Mononuclear cell (primary cell): Measurements from ENCODE around the gene ATP13A3. TPM values are rescaled to one million over a fixed set of nuclear protein-coding genes. Genes with fewer than 3 reads are reported as not detected.

Experiments
- H3K27me3 ChIP-seq: 2 replicates; pipeline ENCODE4 v1.6.0; 2011; ENCODE audit warnings: low read length, control low read depth; ENCODE audit not compliant: insufficient read depth
- H3K4me1 ChIP-seq: 2 replicates; pipeline ENCODE4 v1.5.1; 2011; ENCODE audit warnings: mild to moderate bottlenecking, low read length, control low read depth; ENCODE audit not compliant: insufficient read depth
- H3K4me3 ChIP-seq: 2 replicates; pipeline ENCODE4 v1.5.1; 2011; ENCODE audit warnings: mild to moderate bottlenecking, low read length, moderate library complexity
- H3K9me3 ChIP-seq: 2 replicates; pipeline ENCODE4 v1.5.1; 2011; ENCODE audit warnings: low read depth, mild to moderate bottlenecking, control low read depth, low read length
- total RNA-seq: library from RNA; depleted of rRNA; stranded (reverse); fragments of >200 nt; gene quantifications from one replicate; pipeline ENCODE4 v1.2.3, GENCODE V29; 2012

The ATP13A3 gene
- total RNA-seq, 1 donor, result 179 TPM

- Histone ChIP-seq H3K27me3 (peaks cover 5% of the 10 kb centered on the region), H3K4me3 (no peak overlapping the region), H3K9me3 (no peaks in the 10 kb centered on the region), H3K4me1 (peaks cover 2% of the 10 kb centered on the region)
Measured at GRCh38 chr3:194390835-194391234, 96.0 kb downstream of the ATP13A3 start.

DNA sequence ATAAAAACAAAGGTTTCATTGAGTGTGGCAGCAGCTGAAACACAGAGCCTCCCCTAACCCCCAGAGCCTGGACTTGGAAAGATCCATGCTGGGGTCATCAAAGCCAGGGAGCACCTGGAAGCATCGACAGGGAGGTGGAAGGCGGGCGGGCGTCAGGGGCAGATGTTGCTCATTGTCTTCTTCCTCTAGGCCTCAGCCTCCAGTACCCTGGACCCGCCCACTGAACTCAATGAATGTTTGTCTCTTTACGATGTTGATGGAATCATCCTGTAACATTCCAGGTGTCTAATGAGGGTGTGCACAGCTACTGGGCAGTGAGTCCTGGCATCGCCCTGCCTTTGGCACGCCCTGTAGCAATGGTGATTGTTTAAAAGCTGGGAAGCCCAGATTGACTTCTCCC, 97.5 kb downstream of the ATP13A3 start:
- Histone ChIP-seq H3K4me3 (no peak overlapping the region), H3K27me3 (peaks cover 5% of the 10 kb centered on the region), H3K9me3 (no peaks in the 10 kb centered on the region), H3K4me1 (no peaks in the 10 kb centered on the region)

DNA sequence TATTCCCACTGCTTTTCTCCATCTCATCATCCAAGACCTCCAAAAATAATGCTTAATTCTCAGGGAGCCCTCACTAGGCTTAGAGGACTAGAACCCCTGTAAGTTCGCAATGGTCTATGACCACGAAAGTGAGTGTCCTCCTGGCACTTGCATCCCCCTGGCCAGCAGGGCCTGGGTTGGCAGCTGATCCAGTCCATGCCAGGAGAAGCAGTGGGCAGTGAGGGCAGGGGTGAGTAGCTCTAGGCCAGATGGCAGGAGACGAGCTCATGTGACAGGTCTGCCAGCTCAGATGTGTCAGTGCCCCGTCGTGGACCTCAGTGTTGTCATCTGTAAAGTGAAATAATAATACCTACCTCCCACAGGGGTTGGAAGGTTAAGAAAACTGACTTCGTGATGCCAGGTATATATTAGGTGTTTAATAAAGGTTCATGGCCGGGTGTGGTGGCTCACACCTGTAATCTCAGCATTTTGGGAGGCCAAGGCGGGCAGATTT, 98.8 kb downstream of the ATP13A3 start:
- no peaks in the 10 kb centered on the region for H3K4me1 ChIP-seq
- no peak overlapping the region for H3K4me3 ChIP-seq
- no peaks in the 10 kb centered on the region for H3K9me3 ChIP-seq
- H3K27me3 ChIP-seq, result peaks cover 5% of the 10 kb centered on the region

DNA sequence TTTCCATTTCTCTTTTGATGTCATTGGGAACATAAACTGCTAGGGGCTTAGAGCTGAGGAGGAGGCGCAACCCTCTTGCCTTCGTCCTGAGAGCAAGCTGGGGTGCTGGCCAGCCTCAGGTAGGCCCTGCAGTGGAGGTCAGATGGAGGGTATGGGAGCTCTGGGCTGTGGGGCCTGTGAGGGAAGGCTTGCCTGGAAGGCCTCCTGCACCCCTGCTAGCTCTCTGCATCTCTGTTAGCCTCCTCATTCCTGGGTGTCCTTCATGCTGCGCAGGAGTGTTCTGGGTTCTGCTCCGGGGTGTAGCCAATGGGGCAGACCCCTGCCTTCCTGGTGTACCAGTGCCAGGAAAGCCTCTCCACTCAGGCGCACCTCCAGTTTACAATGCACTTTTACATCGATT, 99.5 kb downstream of the ATP13A3 start:
- H3K4me3 ChIP-seq, result no peak overlapping the region
- H3K4me1 ChIP-seq, result no peaks in the 10 kb centered on the region
- H3K27me3 ChIP-seq, result peaks cover 2% of the 10 kb centered on the region
- no peaks in the 10 kb centered on the region for H3K9me3 ChIP-seq

DNA sequence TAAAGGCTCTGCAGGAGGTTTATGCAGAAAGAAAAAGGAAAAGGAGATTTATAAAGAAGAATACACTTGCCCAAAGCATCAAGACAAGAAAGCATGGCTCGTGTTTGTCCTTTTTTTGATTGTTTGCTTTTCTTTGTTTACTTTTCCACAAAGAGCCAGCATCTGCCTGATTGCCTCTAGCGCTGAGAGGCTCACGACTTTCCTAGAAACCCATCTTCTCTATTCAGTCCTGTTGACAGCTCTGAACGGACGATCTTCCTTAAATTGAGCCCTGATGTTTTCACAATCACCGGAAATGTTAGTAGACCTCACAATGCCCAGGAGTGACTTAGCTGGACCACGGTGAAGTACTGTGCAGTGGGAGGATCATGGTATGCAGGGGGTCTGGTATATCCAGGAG, 100.2 kb downstream of the ATP13A3 start:
- Histone ChIP-seq H3K27me3 (peaks cover 2% of the 10 kb centered on the region), H3K4me1 (no peaks in the 10 kb centered on the region), H3K9me3 (no peaks in the 10 kb centered on the region), H3K4me3 (no peak overlapping the region)

DNA sequence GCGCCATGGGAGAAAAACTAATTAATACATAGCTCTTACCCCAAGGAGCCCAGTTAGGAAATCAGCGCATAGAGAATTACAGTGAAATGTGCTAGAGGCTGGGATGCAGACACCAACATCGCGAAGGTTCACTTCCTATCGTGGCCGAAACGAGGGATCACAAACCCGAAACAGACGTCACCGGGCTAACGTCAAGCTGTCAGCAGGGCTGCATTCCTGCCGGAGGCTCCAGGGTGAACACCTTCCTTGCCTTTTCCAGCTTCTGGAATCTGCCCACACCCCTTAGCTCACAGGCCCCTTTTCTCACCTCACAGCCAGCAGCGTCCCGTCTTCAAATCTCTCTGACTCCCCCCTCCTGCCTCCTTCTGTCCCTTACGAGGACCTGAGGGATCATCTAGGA, 100.7 kb downstream of the ATP13A3 start:
- Histone ChIP-seq H3K4me3 (no peak overlapping the region), H3K9me3 (no peaks in the 10 kb centered on the region), H3K27me3 (peaks cover 2% of the 10 kb centered on the region), H3K4me1 (no peaks in the 10 kb centered on the region)

- H3K27me3 ChIP-seq, result no peaks in the 10 kb centered on the region
- no peak overlapping the region for H3K4me3 ChIP-seq
- no peaks in the 10 kb centered on the region for H3K9me3 ChIP-seq
- no peaks in the 10 kb centered on the region for H3K4me1 ChIP-seq
Measured at GRCh38 chr3:194384569-194385001, 102.2 kb downstream of the ATP13A3 start.

DNA sequence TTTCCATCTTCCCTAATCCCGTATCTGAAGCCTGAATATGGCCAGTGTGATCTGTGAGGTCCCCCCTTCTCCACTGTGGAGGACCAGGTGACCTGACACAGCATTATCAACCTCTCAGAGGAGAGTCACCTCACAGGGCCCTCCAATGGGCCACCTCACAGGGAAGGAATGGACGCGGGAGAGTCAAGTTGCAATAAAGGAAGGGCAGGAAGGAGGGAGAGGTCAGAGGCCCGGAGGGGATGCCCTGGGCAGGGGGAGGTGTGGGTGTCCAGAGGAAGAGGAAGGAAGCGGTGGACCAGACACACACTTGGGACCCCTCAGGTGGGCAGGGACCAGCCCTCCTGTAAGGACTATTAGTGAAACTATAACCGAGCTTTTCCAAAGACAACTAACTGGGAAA, 102.6 kb downstream of the ATP13A3 start:
- H3K27me3 ChIP-seq, result no peaks in the 10 kb centered on the region
- H3K4me3 ChIP-seq, result no peak overlapping the region
- no peaks in the 10 kb centered on the region for H3K9me3 ChIP-seq
- H3K4me1 ChIP-seq, result no peaks in the 10 kb centered on the region

GRCh38 chr3:194383276-194383940, 103.4 kb downstream of the ATP13A3 start:
- no peaks in the 10 kb centered on the region for H3K27me3 ChIP-seq
- no peaks in the 10 kb centered on the region for H3K4me1 ChIP-seq
- H3K9me3 ChIP-seq, result no peaks in the 10 kb centered on the region
- no peak overlapping the region for H3K4me3 ChIP-seq

GRCh38 chr3:194382892-194383223, 103.9 kb downstream of the ATP13A3 start:
- Histone ChIP-seq H3K4me3 (no peak overlapping the region), H3K27me3 (no peaks in the 10 kb centered on the region), H3K4me1 (no peaks in the 10 kb centered on the region), H3K9me3 (no peaks in the 10 kb centered on the region)

DNA sequence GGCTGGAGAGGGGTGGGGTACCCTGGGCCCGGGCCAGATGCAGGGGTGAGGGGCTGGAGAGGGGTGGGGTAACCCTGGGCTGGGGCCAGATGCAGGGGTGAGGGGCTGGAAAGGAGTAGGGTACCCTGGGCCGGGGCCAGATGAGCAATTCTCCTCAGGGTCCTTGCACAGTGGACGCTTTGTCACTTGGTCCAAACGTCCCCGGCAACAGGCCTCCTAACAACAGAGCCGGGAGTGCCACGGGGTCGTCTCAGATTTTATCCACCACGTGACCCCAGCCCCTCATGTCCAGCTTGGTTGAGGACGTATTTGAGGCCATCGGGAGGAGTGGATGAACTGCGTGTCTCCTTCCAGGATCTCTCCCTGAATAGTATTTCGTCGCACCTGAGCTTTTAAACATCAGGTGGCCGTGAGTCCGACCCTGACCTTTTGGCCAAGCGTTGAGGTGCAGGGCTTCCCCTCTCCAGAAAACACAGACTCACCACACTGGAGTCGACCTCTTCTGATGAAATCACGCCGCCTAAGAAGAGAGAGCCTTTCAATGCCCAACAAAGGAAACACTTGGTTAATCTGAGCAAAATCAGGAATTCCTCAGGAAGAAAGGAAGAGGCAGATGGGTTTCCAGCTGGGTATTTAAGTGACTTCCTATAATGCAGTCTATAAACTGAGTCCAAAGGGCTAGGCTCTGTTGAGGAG, 104.5 kb downstream of the ATP13A3 start:
- H3K4me1 ChIP-seq, result no peaks in the 10 kb centered on the region
- no peaks in the 10 kb centered on the region for H3K27me3 ChIP-seq
- no peaks in the 10 kb centered on the region for H3K9me3 ChIP-seq

GRCh38 chr3:194381460-194381875, 105.3 kb downstream of the ATP13A3 start:
- Histone ChIP-seq H3K4me1 (no peaks in the 10 kb centered on the region), H3K9me3 (no peaks in the 10 kb centered on the region), H3K4me3 (no peak overlapping the region), H3K27me3 (no peaks in the 10 kb centered on the region)

More for the DNA sequence above, 104.5 kb downstream of the ATP13A3 start:
- no peak overlapping the region for H3K4me3 ChIP-seq

DNA sequence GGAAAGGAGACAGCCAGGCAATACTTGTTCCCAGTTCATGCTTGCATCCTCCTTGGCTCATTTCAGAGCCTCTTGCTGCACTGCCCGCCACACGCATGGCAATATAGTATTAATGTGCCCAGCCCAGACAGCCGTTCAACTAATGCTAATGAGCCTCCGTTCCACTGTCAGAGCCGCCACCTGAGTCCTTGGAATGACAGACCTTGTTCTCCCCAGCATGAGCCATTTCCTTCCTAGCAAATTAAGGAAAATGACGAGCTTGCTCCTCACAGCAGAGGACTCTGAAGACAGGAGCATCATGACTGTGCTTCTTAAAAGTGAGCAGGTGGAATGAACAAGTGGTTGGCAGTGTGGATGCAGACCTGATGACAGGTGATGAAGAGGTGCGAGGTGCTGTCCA, 106.5 kb downstream of the ATP13A3 start:
- Histone ChIP-seq H3K27me3 (no peaks in the 10 kb centered on the region), H3K4me1 (no peaks in the 10 kb centered on the region), H3K9me3 (no peaks in the 10 kb centered on the region), H3K4me3 (no peak overlapping the region)

GRCh38 chr3:194379651-194380050, 107.2 kb downstream of the ATP13A3 start:
- Histone ChIP-seq H3K4me3 (no peak overlapping the region), H3K9me3 (no peaks in the 10 kb centered on the region), H3K27me3 (no peaks in the 10 kb centered on the region)

GRCh38 chr3:194379231-194379630, 107.6 kb downstream of the ATP13A3 start:
- no peaks in the 10 kb centered on the region for H3K27me3 ChIP-seq
- H3K4me3 ChIP-seq, result no peak overlapping the region
- no peaks in the 10 kb centered on the region for H3K9me3 ChIP-seq
- H3K4me1 ChIP-seq, result no peaks in the 10 kb centered on the region

More at GRCh38 chr3:194379651-194380050, 107.2 kb downstream of the ATP13A3 start:
- H3K4me1 ChIP-seq, result no peaks in the 10 kb centered on the region

- no peaks in the 10 kb centered on the region for H3K27me3 ChIP-seq
- no peak overlapping the region for H3K4me3 ChIP-seq
- H3K4me1 ChIP-seq, result no peaks in the 10 kb centered on the region
- H3K9me3 ChIP-seq, result no peaks in the 10 kb centered on the region
Measured at GRCh38 chr3:194377708-194378107, 109.1 kb downstream of the ATP13A3 start.
